GM21447 (cell line): ENCODE measurements around the gene ELOVL2.
A peak's percentile ranks its signal among the peaks of the same experiment; 100 is the strongest.
"Not testable (repeated sequence)": the region's sequence is repeated elsewhere in the genome, so short reads cannot be mapped to it uniquely, and the experiment has no call there.

Source experiments
- ATAC-seq: cut with Tn5 transposase; IDR thresholded peaks from one replicate; pipeline ENCODE4 v1.9.1; 2021; ENCODE audit not compliant: unreplicated experiment

Gene ELOVL2

GRCh38 chr6:10989587-10989986 is 54.5 kb downstream of the ELOVL2 start:
- ATAC-seq = no peak

DNA sequence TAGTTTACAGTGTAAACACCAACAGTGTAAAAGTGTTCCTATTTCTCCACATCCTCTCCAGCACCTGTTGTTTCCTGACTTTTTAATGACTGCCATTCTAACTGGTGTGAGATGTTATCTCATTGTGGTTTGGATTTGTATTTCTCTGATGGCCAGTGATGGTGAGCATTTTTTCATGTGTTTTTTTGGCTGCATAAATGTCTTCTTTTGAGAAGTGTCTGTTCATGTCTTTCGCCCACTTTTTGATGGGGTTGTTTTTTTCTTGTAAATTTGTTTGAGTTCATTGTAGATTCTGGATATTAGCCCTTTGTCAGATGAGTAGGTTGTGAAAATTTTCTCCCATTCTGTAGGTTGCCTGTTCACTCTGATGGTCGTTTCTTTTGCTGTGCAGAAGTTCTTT is 59.1 kb downstream of the ELOVL2 start:
- ATAC-seq = not testable (repeated sequence)

DNA sequence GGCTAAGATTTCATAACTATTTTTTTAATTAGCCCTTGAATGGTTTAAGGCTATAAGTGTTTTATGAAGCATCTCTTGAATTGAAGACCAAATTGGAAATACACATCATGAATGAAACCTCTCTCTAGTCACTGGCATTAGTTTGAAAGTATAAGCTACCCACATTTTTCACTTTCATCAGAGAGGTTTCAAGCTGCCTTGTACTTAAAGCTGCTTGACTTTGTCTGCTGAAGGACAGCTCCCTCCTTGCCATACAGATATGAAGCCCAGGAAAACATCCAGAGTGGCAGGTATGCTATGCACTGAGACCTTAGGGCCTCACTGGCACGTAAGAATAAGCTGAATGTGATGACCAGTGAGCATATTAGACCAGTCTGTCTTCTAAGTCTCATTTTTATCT is 62.7 kb downstream of the ELOVL2 start:
- no peak for ATAC-seq

DNA sequence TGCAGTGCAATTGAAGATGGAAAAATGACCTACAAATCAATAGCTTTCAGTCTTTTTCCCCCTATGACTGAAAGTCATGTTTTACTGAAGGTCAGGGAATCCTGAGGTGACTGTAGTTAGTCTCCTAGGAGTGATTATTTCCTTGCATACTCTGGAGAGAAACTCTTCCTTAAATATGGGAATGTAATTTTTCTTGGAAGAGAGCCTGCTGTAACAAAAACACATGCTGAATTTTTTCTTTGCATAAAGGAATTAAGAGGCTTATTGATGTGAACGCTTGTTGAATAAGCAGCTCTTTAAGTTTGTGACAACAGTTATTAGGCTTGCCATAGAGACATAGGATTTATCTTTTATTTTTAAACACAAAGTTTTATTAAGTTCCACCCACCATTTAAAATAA is 64.5 kb downstream of the ELOVL2 start:
- ATAC-seq = no peak

GRCh38 chr6:10977231-10977968 is 66.7 kb downstream of the ELOVL2 start:
- ATAC-seq = no peak

GRCh38 chr6:10976571-10976970 is 67.5 kb downstream of the ELOVL2 start:
- no peak for ATAC-seq

DNA sequence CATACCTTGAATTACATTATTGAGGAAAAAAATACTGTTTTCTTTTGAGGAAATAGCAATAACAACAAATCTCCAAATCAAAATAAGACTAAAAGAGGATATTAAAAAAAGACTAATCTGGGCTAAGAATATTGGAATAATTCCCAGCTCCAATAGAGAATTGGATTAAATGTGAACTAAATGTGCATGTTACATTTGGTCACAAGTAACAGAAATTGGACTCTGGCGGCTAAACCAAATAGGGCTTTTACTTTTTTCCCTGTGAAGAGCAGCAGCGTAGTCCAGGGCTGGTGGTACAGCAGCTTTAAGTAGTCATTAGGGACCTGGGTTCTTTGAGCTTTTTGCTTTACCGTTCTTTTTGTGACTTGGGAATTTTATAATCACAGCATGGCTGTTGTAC is 71.9 kb downstream of the ELOVL2 start:
- ATAC-seq = no peak

- no peak for ATAC-seq
Measured at GRCh38 chr6:10970731-10971130, 73.4 kb downstream of the ELOVL2 start.

DNA sequence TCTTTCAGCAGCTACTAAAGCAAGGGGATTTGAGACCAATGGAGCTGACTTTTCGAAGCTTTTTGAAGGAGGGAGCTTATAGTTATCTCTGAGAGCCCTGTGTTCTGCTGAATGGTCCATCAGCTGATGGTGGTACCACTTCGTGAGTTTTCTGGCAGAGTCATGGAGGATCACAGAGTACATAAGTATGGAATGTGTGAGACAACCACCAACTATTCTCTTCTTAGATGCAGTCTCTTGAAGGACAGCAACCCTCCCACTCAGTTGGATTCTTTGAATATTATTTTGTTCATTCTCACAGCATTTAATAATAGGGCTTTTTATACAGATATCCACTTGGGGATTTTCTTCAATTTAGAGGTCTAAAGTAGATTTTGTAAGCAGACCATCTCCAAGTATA is 75.3 kb downstream of the ELOVL2 start:
- ATAC-seq = no peak

- peak; percentile 95 for ATAC-seq
Measured at GRCh38 chr6:10964684-10965083, 79.4 kb downstream of the ELOVL2 start.

DNA sequence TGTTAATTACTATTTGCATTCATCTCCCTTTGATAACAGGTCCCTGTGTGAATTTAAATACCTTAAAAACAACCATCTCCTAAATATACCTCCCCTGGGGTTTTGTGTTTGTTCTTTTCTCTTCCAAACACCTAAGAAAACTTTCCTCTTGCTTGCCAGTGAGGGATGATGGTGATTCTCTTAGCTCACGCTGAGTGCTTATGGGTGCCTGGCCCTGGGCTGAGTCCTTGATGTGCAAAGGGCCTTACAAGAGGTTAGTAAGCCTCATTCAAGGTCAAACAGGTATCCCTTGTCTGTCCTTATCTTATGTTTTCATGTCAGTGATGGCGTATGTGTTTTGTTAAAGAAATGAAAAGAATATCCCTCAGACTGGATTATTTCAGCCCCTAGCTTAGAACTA is 81.0 kb downstream of the ELOVL2 start:
- ATAC-seq = no peak

DNA sequence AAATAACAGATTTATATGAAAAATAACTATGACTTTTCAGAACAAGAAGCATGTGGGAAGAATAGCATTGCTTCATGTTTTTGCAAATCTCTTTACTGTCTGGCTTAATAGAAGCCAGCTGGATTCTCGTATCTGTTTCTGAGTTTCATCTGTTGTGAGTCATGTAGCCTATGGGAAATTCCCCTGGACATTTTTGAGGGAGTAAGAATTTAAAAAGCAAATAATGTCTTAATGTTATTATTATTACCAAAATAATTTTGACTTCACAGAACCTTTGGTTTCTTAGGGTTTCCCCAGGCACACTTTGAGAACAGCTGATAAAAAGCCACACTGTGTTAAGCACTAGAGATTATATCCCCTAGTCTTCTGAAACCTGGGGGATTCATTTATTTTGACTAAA is 81.4 kb downstream of the ELOVL2 start:
- ATAC-seq = peak; percentile 45

- ATAC-seq = no peak
Measured at GRCh38 chr6:10961837-10962236, 82.3 kb downstream of the ELOVL2 start.

DNA sequence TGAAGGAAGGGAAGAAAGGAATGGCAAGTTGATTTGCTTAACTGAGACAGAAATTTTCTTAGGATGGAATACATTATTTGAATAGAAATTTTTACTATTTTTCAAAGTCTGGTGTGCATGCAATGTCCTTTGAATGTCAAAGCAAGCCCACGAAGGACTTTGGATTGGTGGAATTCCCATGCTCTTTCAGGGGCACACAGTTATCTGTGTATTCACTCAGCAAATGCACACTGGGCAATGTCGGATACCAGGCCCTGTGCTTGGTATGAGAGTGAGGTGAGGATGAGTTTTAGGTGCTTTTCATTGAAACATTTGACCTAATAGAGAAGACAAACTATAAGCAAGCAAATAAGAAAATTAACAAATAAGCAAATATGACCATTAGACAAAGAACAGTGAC is 83.9 kb downstream of the ELOVL2 start:
- ATAC-seq = no peak

DNA sequence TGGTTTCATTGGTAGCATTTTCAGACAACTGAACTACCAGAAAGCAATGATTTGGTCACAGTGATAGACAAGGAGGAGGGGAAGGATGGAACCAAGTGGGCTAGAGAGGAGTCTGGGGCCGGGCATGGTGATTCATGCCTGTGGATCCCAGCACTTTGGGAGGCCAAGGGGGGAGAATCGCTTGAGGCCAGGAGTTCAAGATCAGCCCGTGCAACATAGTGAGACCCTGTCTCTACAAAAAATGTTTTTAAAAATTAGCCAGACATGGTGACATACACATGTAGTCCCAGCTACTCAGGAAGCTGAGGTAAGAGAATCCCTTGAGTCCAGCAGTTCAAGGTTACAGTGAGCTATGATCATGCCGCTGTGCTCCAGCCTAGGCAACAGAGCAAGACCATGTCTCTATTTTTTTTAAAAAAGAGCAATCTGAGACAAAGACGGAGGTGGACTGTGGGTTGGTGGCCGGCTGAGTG is 86.7 kb downstream of the ELOVL2 start:
- ATAC-seq = no peak

DNA sequence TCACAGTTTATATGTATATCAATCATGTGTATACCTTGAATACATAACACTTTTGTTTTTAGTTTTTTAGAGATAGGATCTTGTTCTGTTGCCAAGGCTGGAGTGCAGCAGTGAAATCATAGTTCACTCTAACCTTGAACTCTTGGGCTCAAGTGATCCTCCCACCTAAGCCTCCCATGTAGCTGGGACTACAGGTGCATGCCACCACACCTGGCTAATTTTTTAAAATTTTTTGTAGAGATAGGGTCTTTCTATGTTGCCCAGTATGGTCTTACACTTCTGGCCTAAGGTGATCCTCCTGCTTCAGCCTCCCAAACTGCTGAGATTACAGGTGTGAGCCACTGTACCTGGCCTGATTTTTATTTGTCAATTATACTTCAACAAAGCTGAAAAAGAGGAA is 87.3 kb downstream of the ELOVL2 start:
- no peak for ATAC-seq

- peak; percentile 90 for ATAC-seq
Measured at GRCh38 chr6:10954590-10955010, 89.5 kb downstream of the ELOVL2 start.

DNA sequence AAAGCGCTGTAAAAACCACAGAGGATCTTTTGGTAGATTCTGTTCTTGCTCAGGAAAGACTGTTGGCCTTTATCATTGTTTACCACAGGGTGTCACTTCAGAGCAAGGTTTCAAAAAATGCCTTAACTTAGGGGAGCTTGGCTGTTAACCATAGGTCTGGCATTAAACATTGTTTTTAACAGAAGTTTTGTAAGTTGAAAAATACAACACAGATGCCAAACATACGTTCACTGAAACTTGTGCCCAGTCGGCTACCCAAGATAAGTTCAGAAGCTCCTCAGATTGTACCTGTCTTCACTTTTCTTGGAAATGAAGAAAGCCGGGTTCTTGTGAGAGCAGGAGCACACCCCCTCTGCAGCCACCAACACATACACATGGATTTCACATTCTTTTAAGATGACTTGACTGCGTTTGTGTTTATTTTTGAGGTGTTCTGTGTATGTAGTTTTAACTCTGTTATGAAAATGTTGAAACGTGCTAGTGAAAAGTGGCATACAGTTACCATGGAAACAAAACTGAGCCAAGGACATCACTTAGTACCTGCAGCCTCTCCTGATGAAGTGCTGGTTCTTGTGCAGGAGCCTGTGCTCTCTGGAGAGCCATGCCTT is 92.3 kb downstream of the ELOVL2 start:
- no peak for ATAC-seq

GRCh38 chr6:10949579-10950490 is 94.3 kb downstream of the ELOVL2 start:
- no peak for ATAC-seq

DNA sequence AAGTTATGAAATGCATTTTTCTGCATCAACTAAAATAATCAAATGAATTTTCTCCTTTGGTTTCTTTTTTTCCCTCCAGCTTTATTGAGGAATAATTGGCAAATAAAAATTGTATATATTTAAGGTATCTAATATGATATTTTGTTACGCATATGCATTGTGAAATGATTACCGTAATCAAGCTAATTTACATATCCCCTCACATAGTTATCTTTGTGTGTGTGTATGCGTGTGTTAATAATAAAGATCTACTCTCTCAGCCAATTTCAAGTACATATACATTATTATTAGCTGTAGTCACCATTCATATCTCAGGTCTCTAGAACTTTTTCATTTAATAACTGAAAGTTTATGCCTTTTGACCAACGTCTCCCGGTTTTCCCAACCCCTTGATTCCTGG is 96.1 kb downstream of the ELOVL2 start:
- ATAC-seq = no peak

GRCh38 chr6:10945845-10946244 is 98.3 kb downstream of the ELOVL2 start:
- ATAC-seq = no peak

- ATAC-seq = no peak
Measured at GRCh38 chr6:10939840-10940239, 104.3 kb downstream of the ELOVL2 start.
